Measurements from ENCODE around the gene MMEL1.

Gene MMEL1

DNA sequence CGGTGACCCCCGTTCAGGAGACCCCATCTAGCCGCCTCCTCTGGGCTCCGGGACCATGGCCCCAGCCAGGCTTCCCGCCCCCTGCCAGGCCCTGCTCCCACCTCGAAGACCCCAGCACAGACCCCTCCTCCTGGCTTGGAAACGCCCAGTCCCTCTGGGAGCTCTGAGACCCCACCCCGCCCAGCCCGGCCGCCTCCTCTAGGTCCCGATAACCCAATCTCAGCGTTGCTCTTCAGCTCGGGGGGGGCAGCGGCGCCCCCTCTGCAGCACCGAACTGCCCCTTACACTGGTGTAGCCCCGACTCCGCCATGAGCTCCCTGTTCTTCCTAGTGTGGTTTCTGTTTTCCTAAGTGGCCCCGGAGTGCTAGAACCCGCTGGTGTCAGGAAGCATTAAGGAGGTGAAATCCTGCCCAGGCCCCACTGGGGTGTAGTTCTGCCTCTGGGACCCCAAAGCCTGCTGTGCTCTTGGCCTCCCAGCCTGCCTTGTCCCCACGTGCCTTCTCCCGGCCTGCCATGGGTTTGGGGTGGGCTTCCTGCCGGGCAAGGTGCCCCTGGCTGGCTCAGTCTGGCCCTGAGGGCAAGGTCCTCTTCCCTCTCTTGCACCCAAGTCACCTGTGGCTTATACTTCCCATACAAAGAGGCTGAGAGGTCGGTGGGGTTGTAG, 10.7 kb upstream of the MMEL1 start:
- TF ChIP-seq, protein P1, sequence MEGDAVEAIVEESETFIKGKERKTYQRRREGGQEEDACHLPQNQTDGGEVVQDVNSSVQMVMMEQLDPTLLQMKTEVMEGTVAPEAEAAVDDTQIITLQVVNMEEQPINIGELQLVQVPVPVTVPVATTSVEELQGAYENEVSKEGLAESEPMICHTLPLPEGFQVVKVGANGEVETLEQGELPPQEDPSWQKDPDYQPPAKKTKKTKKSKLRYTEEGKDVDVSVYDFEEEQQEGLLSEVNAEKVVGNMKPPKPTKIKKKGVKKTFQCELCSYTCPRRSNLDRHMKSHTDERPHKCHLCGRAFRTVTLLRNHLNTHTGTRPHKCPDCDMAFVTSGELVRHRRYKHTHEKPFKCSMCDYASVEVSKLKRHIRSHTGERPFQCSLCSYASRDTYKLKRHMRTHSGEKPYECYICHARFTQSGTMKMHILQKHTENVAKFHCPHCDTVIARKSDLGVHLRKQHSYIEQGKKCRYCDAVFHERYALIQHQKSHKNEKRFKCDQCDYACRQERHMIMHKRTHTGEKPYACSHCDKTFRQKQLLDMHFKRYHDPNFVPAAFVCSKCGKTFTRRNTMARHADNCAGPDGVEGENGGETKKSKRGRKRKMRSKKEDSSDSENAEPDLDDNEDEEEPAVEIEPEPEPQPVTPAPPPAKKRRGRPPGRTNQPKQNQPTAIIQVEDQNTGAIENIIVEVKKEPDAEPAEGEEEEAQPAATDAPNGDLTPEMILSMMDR (conservative IDR thresholded peaks at IDR 0.05; ENCODE audit: low read depth, low read length) = no peak
- DNase-seq (ENCODE audit: low read depth) = no peak
- peak overlapping the region; percentile 81 for H3K4me3 ChIP-seq (ENCODE audit: low read depth, low read length)

DNA sequence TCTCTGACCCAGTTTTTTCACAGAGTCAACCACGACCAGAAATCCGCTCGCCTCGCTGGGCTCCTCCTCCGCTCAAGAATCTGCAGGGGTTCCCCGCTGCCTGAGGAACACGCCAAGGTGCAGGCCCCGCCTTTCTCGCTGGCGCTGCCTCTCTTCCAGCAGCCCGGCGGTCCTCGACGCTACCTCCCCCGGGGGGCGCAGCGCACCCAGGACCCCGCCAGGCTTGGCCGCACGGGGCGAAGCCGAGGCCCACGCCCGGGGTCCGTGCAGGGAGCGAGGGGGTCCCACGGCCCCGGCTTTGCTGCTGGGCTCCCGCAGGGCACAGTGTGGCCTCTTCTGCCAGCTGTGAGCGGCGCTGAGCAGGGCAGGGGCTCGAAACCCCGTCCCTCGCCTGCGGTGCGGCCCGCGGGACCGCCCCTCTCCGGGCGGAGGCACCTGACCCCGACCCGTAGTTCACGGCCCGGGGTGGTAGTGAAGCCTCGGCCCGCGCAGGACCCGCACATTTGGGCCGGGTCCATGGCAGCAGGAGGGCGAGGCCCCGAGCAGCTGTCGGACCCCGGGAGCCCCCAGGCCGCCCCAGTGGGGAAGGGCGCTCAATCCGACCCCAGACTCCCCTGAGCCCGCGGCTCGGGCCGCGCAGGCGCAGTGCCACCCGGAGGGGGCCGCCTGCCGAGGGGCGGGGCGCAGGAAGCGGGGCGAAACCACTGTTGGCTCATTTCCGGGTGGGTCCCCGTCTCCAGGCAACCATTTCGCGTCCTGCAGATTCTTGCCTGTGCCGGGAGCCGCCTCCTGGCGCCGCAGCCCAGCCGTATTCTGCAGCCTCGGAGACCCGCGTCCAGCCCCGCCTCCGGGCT, 10.0 kb upstream of the MMEL1 start:
- H3K4me3 ChIP-seq (ENCODE audit: low read depth, low read length) = peak overlapping the region; percentile 81
- TF ChIP-seq, protein P1 (conservative IDR thresholded peaks at IDR 0.05; ENCODE audit: low read depth, low read length) = peak; percentile 34
- peak; percentile 93 for DNase-seq (ENCODE audit: low read depth)

DNA sequence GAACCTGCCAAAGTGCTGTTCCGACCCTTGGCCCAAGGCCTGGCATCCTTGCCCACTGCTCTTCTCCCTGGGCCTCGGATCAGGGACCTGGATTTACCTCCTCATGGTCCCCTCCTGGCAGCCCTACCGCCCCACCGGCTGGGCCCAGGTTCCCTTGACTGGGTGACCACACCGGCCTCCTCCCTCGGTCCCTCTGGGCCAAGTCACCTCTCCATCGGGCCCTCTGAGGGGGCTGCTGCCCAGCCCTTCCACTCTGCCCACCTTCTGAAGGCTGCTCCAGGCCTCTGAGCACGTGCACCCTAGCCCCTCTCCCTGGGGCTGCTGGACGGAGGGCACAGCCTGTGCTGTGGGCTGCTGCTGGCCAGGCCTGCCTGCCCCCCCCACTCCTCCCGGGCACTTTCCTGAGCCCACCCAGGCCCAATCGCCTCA, 9.3 kb upstream of the MMEL1 start:
- H3K4me3 ChIP-seq (ENCODE audit: low read depth, low read length) = peak overlapping the region; percentile 81
- DNase-seq (ENCODE audit: low read depth) = no peak

DNA sequence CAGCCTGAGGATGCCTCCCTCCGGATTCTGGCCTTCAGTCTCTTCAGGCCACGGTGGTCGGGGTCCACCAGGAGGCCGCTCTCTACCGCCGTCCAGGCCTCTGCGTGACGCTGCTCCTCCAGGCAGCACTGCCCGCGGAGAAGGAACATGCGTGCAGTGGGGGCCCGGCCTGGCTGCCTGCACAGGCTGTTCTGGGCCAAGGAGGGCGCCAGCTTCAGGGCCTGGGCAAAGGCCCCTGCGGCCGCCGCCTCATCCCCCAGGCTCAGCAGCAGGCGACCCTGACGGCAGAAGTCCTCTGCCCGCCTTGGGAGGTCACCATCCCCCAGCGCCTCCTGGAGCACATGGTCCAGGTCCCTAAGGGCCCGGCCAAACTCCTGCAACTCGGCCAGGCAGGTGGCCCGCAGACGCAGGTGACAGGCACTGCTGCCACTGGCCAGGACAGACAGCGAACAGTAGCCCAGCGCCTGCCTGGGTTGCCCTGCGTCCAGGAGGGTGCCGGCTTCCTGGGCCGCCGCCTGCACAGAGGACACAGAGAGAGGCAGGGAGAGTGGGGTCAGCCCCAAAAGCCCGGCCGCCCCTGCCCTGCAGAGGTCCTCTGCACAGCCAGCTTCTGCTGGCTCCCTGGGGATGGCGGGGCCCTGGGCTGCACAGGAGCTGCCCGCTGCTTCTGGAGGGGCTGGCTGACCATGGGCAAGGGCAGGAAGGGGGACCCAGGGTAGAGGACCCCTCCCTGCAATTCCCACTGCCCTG, 8.7 kb upstream of the MMEL1 start:
- H3K4me3 ChIP-seq (ENCODE audit: low read depth, low read length) = peak overlapping the region; percentile 81
- TF ChIP-seq, protein P1 (conservative IDR thresholded peaks at IDR 0.05; ENCODE audit: low read depth, low read length) = no peak
- no peak for DNase-seq (ENCODE audit: low read depth)

More for the DNA sequence above, 9.3 kb upstream of the MMEL1 start:
- TF ChIP-seq, protein P1 (conservative IDR thresholded peaks at IDR 0.05; ENCODE audit: low read depth, low read length) = no peak

DNA sequence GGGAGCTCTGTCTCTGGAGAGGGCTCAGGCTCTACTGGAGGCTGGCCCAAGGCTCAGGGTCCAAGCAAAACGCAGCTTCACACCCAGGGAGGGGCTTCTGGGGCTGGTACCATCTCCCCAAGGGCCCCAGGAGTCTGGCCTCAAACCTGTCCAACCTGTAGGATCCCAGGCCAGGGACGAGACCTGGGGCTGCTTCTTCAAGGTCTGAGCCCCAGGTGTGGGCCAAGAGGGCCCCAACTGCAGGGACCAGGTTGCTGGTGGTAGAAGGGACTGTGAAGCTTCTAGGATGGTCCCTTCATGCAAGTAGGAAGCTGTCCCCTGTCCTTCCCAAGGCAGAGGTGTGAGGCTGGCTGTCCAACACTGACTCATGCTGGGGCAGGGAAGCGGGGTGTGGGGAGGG, 7.8 kb upstream of the MMEL1 start:
- TF ChIP-seq, protein P1 (conservative IDR thresholded peaks at IDR 0.05; ENCODE audit: low read depth, low read length) = no peak
- DNase-seq (ENCODE audit: low read depth) = no peak
- H3K4me3 ChIP-seq (ENCODE audit: low read depth, low read length) = no peak overlapping the region

DNA sequence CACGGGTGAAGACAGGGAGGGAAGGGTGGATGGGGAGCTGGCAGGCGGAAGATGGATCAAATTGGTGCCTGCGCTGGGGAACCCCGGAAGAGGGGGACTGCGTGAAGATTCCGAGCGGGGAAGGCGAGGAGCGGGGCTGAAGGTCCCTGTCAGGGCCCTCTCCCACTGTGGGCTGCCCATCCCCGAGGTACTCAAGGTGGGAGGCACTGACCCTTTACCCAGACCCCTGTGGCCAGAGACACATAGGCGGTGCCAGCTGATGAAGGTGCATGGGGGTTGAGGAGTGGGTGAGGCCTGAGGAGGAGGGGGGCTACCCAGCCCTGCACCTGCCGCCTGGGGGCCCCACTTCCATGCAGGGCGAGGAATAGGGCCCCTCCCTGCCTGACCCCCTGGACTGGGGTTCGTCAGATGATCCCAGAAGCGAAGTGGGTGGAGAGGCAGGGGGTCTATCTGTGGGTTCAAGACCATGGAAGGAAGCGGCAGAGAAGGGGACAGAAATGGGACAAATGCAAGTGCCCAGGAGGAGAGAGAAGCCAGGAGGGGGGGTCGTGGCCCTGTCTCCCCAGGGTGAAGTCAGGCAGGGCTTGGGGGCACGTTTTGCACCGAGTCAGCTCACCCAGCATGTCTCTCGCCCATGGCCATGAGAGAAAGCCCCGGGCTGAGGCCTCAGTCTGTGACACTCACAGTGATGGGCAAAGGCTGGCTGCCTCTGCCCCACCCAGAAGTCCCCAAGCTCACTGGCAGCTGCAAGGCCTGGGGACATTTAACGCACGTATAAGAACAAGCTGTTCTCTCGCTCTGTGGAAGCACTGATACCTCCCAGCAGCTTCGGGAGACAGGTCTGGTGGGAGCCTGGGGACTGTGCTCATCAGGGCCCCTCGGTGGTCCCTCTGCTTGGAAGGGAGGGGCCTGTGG, 7.0 kb upstream of the MMEL1 start:
- DNase-seq (ENCODE audit: low read depth) = no peak
- TF ChIP-seq, protein P1 (conservative IDR thresholded peaks at IDR 0.05; ENCODE audit: low read depth, low read length) = no peak
- H3K4me3 ChIP-seq (ENCODE audit: low read depth, low read length) = no peak overlapping the region

All from choroid plexus epithelial cell (primary cell).